Eye (tissue), 1 donor: ENCODE results near the gene GRAMD1B.

Experiments
- DNase-seq: peaks from one replicate; pipeline ENCODE4 v3.0.0-alpha.2; 2015

Gene GRAMD1B

DNA sequence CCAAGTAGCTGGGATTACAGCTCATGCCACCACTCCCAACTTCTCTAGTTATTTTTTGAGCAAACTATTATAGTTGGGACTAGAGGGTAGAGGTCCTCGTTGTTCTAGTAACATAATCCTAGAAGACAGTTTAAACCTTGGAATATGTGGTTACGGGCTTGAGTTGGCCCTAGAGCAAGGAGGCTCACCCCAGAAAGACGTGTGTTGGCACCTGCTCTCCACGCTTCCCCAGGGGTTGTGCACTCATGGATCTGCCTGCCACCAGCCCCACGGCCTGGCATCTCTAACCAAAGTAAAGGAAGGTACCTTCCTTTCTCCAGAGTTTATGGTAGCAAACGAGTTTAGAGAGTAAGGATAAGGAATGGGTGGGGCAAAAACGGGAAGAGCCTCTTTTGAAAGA lies 145.4 kb downstream of the GRAMD1B start:
- no peak for DNase-seq

DNA sequence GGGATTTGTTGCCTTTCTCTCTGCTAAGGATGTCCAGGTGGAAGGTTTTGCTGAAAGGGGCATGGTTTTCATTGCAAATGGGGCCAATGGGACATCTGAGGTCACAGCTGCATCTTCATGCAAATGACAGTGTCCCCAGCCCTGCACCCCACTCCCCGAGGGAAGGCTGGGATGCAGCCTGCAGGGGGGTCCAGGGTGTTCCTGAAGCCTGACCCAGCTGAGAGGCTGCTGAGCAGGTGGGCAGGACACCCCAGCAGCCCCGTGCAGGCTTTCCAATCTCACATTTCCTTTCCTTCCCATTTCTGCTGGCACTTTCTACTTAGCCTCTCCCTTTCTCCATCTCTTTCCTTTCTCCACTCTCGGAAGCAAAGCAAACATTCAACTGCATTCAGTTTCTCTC lies 146.0 kb downstream of the GRAMD1B start:
- DNase-seq, result no peak

DNA sequence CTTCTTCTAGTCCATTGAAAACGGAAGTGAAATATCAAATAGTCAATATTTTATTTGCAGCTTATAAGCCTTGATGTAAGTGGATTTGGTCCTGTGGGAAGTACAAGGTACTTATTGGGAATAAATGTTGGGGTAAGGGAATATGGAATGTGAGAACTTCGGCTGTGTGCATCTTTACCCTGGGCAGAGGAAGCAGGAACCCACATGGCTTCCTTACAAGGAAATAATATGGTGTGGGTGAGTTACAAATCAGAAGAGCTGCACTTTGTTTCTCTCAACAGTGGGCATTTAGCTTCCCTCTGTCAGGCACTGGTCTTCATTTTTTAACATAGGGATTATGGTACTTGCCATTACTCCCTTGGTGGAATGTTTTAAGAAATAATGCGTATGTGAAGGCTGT lies 146.4 kb downstream of the GRAMD1B start:
- no peak for DNase-seq

DNA sequence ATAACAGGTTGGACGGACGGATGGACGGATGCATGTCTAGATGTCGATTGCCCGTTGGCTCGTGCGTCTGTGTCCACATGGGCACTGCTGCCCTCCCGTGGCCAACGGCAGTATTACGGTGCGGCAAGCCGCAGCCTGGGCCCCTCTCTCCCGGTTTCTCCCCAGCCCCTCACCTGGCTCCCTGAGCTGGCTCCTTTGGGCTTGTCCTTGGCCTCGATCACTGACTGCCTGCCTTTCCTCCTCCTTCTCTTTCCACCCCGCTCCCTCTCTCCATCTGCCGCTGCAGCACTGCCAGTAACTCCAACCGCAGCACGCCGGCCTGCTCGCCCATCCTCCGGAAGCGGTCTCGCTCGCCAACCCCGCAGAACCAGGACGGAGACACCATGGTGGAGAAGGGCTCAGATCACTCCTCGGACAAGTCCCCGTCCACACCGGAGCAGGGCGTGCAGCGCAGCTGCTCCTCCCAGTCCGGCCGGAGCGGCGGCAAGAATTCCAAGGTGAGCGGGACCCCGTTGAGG lies 147.1 kb downstream of the GRAMD1B start:
- peak; percentile 83 for DNase-seq

DNA sequence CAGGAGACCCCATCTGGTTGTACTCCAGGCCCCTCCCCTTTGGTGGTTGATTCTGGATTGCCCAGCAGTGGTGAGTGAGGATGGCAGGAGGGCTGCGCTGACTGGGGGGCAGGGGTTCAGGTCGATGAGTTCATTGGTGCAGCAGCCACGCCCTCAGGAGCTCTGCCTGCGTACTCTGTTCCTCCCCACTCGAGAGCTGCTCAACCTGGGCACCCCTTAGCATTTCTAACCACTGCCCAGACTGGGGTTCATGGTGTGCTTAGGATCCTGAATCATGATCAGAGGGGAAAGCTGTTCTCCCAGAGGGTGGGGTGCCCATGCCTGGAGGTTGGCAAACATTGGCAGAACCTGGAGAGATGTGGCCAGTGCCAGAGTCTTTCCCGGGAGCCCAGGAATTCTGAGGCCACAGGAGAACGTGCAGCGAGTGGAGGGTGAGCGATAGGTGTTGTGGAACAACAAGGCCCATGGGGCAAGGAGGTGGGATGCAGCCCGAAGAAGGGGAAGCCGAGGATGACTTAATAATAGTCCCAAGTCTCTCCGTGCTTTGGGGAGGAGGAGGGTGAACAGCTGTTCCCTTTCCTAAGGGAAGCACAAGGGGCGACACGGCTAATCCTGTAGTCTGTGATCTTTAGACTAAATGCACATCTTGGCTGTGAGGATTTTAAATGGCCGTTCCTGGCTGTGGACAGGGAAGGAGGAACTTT lies 148.9 kb downstream of the GRAMD1B start:
- DNase-seq, result no peak

DNA sequence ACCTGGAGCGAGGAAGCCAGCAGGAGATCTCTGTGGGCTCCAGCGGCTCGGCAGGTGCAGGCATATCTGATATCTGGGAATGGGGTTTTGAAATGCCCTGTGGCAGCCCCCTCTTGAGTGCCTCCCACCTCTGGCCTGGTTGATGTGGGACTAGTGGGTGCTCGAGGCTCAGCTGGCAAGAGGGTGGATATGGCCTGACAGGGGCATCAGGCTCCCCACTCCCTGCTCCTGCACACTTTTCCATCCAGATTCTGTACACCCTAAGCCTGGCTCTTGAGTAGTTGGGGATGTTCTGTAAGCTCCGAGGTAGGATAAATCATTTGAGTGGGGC lies 149.4 kb downstream of the GRAMD1B start:
- no peak for DNase-seq

DNA sequence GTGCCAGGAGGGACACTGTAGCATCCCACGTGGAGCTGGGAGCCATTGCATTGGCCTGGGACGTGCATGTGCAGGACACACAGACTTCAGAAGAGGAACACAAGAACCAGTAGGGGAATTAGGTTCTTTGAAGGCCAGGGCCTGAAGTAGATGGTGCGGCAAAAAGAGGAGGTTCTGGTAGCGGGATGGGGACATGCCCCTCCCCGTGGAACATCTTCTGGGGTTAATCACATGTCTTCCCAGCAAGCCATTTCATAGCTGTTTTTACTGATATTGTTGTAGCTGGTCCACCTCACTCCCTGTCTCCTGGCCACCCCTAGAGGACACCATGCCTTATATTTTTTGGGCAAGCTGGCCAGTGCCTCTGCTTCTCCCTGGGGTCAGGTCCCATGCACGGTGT lies 150.1 kb downstream of the GRAMD1B start:
- no peak for DNase-seq

DNA sequence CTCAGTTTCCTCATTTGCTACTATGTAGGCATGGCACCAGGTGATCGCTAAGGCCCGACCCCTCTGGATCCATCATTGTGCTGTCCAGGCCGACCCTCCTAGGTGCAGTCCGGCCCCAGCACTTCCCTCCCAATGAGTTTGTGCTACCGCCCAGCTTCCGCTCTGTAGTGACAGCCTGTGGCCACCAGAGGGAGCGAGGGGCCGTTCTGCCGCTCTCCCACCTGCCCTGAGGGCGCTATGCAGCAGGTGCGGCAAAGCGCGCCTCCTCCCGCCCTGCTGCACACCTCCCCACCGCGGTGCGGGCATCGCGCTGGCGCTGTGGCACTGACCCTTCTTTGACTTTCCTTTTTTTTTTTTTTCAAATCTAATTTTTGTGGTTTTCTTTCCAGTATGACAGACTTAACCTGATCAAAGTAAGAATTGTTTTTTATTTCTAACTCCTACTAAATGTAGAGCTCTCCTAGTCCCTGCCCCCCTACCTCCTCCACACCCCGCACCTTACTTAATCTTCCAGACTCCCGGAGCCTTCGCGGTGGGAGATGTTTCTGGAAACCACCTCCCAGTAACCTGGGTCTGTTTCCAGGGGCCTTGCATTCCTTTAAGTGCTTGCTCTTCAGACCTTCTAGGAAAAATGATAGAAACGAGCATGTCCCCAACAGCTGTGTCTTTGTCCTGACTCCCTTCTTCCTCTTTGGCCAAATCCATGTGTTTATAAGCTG lies 150.6 kb downstream of the GRAMD1B start:
- peak; percentile 78 for DNase-seq

- no peak for DNase-seq
Measured at GRCh38 chr11:123581651-123582399, 151.8 kb downstream of the GRAMD1B start.

DNA sequence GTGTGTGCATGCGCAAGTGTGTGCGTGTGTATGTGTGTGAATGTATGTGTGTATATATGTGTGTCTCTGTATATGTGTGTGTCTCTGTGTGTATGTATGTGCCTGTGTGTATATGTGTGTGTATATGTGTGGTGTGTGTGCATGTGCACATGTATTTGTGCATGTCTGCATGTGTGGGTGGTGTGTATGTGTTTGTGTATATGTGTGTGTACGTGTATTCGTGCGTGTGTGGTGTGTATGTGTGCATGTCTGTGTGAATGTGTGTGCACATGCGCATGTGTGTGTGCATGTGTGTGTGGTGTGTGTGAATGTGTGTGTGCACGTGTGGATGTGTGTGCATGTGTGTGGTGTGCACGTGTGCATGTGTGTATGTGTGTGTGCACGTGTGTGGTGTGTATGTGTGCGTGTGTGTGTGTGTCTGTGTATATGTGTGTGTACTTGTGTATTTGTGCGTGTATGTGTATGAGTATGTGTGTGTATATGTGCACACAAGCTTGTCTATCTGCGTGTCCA lies 153.0 kb downstream of the GRAMD1B start:
- DNase-seq, result no peak

GRCh38 chr11:123584186-123584585 lies 154.1 kb downstream of the GRAMD1B start:
- DNase-seq, result no peak

DNA sequence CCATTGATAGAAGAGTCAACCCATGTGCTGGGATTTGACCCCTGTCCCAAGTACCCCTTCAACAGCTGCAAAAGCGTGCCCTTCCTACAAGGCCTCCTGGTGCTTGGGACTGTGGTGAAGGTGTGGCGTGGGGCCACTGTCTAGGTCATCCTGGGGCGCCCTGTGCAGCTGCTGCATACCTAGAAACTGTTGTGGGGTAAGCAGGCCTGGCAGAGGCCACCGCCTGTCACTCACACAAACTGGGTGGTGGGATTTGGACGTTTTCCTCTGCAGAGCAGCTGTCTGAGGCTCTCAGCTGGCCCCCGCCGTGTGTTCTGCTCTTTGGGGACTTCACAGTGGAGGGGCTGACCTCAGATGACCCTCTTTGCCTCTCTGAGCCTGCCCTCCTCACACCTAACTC lies 154.7 kb downstream of the GRAMD1B start:
- no peak for DNase-seq

DNA sequence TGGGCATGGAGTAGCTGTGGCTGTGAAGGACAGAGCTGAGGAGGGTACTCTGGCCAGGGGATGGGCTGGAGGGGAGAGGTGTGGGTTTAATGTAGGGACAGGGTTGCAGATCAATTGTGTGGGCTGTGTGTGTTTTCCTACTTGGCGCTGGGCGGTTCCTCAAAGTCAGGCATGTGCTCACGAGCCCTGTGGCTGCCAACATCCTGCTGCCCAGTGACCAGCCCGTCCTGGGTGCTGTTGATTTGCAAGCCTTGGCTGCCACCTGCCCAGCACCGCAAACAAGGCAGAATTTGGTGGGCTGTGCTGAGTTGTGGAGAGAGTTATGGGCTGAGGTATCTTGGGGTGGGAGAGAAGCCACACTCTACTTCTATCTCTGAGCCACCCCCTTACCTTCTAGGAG lies 155.1 kb downstream of the GRAMD1B start:
- no peak for DNase-seq

DNA sequence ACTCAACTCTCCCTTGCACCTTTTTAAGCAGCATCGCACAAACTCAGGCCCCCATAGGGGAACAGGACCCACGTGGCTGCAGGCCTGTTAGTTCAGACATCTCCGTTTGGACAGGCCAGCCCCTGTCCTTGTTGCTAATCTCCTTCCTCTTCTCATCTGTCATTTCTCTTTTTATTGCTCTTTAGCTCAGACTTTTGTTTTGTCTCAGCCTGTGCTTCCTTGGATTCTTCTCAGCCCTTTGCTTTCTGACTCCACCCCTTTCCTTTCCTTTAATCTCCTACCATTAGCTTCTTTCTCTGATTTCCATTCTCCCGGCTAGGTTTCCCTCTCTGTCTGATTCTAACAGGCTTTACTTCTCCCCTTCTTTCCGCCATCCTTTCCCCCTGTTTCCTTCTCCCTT lies 155.6 kb downstream of the GRAMD1B start:
- DNase-seq, result no peak

DNA sequence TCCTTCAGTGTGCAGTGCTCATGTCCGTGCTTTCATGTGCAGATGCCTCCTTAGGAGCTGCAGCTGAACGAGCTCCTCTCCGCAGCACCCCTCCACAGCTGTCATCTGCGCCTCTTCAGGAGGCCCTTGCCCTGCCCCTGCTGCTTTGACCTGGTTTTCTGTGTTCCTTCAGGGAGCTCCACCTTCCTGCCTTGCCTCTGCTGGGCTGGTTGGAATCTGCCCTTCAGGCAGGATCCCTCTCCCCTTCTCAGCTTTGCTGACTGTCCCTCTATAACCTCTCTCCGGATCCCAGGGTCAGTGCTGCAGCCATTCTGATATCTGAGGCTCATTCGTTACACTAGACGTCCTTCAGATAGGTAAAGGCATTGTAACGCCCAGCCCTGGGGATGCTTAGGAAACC lies 156.5 kb downstream of the GRAMD1B start:
- peak; percentile 38 for DNase-seq

- peak; percentile 31 for DNase-seq
Measured at GRCh38 chr11:123587044-123587443, 157.0 kb downstream of the GRAMD1B start.

DNA sequence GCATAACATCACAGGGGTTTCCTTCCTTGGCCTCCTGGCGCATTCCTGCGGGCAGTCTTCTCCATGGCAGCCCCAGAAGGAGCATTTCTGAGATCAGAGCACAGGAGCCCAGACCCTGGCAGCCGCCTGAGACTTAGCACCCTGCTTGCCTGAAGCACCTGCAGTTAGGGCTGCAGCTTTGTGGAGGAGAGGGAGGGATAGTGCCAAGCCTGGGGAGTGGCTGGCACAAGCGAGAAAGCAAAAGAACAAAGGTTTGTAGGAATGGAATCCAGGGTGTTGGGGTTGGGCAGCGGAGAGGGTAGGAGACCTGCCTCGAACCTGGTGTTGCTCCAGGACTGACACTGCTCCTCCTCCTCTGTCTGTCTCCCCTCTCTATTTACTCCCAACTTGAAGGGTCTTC lies 157.5 kb downstream of the GRAMD1B start:
- no peak for DNase-seq

DNA sequence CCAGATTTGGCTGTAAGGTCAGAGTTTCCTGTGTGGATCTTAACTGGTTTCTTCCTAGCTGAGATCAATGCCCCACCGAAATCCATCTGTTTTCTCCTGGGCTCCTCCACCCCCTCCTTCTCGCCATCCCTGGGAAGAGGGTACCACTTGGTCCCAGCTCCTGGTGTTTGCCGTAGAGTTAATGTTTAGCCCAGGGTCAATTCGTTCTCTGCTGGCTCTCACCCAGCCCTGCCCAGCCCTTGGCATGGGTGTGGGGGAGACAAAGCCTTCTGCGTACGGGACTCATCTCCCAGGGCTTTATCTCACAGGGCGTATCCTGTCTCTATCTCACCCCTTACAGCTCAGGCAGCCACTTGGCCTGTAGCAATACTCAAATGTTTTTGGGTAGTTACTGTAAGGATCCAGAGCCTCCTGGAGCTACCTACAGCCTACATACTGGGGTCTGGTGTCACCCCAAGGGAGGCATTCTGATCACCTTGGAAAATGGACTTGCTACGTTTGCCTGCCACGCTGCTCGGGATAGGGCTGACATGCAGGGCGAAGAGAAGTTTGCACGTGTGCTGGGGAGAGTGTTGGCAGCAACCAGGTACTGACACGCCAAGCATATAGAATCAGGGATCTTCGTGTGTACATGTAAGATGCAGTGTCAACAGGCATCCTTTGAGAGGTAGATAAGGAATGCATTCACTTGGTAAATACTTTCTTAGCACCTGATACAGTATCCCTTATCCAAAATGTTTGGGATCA lies 158.2 kb downstream of the GRAMD1B start:
- DNase-seq, result no peak

DNA sequence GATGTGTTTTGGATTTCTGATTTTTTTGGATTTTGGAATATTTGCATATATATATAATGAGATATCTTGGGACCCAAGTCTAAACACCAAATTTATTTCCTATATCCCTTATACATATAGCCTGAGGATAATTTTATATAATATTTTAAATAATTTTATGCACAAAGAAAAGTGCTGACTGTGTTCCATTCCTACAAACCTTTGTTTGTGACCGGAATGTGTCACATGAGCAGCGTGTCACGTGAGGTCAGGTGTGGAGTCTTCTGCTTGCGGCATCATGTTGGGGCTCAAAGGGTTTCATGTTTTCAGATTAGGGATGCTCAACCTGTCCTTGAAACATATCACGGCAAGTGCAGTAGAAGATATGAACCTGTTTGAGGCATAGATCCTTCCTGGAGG lies 158.8 kb downstream of the GRAMD1B start:
- no peak for DNase-seq

GRCh38 chr11:123590296-123590912 lies 160.3 kb downstream of the GRAMD1B start:
- DNase-seq, result no peak

DNA sequence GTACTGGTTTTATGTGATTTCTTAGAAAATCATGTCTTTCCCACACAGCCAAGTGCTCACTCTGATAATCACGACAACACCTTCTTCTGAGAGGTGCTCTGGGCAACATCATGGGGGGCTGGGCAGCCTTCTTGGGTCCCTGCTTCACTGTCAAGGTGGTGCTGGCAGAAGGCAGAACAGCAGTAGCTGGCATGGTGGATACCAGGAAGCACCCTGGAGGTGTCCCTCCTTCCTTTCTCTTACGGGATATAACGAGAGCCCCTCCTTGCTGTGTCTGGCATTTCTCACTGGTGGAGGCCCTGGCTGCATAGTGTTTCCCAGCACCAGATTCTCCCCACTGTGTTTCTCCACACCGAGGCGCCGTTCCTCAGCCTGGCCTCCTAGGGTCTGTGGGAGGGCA lies 163.5 kb downstream of the GRAMD1B start:
- DNase-seq, result no peak

- no peak for DNase-seq
Measured at GRCh38 chr11:123594188-123594901, 164.3 kb downstream of the GRAMD1B start.
